Activated CD4-positive, alpha-beta memory T cell treated with anti-CD3 and anti-CD28 coated beads for 36 hours (primary cell): ENCODE measurements around the gene HDAC5. TPM values are rescaled to one million over a fixed set of nuclear protein-coding genes. Genes with fewer than 3 reads are reported as not detected.

ENCODE experiments used
- CTCF ChIA-PET: fragments of 350-600 bp; sonication (Branson Sonifier 250); formaldehyde crosslinking; loops from one replicate; lab custom pipeline; 2021; ENCODE audit warnings: antibody characterized with exemption, inconsistent platforms; lab: Charles Lee
- POLR2A ChIA-PET: fragments of 350-600 bp; sonication (Branson Sonifier 250); formaldehyde crosslinking; loops from one replicate; lab custom pipeline; 2021; ENCODE audit warnings: antibody characterized with exemption; lab: Charles Lee
- DNase-seq: peaks from one replicate; pipeline ENCODE4 v3.0.0-alpha.2; 2020
- H3K27ac Mint-ChIP-seq: one replicate; pipeline ENCODE4 v1.8.0; 2021; ENCODE audit warnings: mixed read lengths
- H3K27me3 Mint-ChIP-seq: one replicate; pipeline ENCODE4 v1.8.0; 2021; ENCODE audit warnings: mixed read lengths
- H3K36me3 Mint-ChIP-seq: one replicate; pipeline ENCODE4 v1.8.0; 2021; ENCODE audit warnings: mixed read lengths
- H3K4me1 Mint-ChIP-seq: one replicate; pipeline ENCODE4 v1.8.0; 2021; ENCODE audit warnings: low read depth, mixed read lengths
- H3K4me3 Mint-ChIP-seq: one replicate; pipeline ENCODE4 v1.8.0; 2021; ENCODE audit warnings: mild to moderate bottlenecking, mixed read lengths
- H3K9me3 Mint-ChIP-seq: one replicate; pipeline ENCODE4 v1.8.0; 2021; ENCODE audit warnings: mixed read lengths
- intact Hi-C: fragments of 100-400 bp; cut with micrococcal nuclease; formaldehyde crosslinking; loops from one replicate; pipeline ENCODE4 v1.15.1; 2023
- total RNA-seq, 2 experiments: library from RNA; stranded (reverse); gene quantifications; one replicate each; pipeline ENCODE4 v1.2.3, GENCODE V29; 2021

HDAC5 gene
- total RNA-seq, 2 experiments from 2014 or later, result 18.0 to 19.0 TPM

DNA sequence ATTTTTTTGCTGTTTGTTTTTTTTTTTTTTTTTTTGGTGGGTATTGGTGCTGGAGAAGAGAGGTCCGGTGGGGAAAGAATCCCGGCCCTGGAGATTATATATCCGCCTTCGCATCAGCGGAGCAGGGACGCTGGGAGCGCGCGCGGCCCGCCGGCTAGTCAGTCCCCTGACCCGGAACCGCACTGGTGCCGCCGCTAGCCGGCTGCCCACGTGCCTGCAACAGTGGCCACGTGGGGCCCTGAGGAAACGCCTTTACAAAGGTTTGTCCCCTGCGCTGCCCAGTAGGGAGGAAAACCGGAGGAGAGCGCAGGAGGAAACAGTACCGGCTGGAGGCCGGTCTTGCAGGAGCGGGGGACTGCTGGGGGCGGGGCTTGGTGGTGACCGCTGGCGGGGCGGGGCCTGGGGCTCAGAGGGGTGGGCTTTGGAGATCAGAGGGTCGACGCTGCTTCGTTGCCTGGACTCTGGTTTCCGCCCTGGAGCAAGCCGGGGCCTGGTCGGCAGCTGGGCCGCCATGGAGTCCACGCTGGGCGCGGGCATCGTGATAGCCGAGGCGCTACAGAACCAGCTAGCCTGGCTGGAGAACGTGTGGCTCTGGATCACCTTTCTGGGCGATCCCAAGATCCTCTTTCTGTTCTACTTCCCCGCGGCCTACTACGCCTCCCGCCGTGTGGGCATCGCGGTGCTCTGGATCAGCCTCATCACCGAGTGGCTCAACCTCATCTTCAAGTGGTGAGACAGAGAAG lies 52.8 kb downstream of the HDAC5 start, which contains the start of gene G6PC3:
Gene G6PC3, plus strand, starts transcription at position 281 of the 743 bp plus-strand sequence. Its CDS starts 231 bp downstream, at position 512.
- H3K4me1 Mint-ChIP-seq, result peaks cover 30% of the 10 kb centered on the region
- ChIA-PET POLR2A (interaction anchor here (0.6 to 1.4 kb wide), 5 partner anchors 48 to 255 kb away, joined by 3 to 5 read pairs (median 4); partner anchors contain the start of gene HDAC5), CTCF (interaction anchor here (1.1 kb wide), 2 partner anchors 53 to 280 kb away, joined by 3 to 4 read pairs; partner anchors contain the start of gene HDAC5)

DNA sequence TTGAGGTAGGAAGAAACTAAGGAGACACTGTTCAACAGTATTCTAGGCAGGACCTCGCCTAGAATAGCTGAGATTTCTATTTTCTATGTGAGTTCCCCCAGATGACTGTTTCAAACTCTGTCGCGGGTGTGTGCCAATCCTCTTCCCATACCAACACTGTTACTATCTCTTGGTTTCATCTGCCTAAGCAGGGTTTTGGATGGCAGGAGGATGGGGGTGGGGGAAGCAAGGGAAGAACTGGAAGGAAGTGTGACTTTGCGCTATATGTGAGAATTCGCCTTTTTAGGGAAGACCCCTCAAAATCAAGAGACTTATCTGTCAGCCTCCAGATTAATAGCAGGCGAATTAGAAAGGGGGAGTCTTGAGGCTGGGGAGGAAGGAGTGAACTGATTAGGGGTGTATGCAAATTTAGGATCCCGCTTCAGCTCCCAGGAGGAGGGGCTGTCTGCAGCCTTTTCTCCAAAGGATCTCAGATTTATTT lies 53.4 kb downstream of the HDAC5 start:
- Mint-ChIP-seq H3K27ac (peak overlapping the region; percentile 95), H3K9me3 (no peaks in the 10 kb centered on the region), H3K4me1 (peaks cover 36% of the 10 kb centered on the region), H3K4me3 (peak overlapping the region; percentile 97), H3K27me3 (no peaks in the 10 kb centered on the region), H3K36me3 (peaks cover 5% of the 10 kb centered on the region)
- DNase-seq, result peak; percentile 19
- intact Hi-C loops, result loop anchor here (2.0 kb wide), 2 partner anchors 53 to 55 kb away; partner anchors contain the start of genes HDAC5 and TMEM101
- ChIA-PET CTCF (no interaction called here), POLR2A (interaction anchor here (0.6 to 1.1 kb wide), 3 partner anchors 48 to 254 kb away, joined by 3 to 4 read pairs (median 4); no protein-coding TSS in a partner anchor)

More for the DNA sequence above, 52.8 kb downstream of the HDAC5 start, which contains the start of gene G6PC3:
- H3K36me3 Mint-ChIP-seq, result peaks cover 2% of the 10 kb centered on the region
- no peaks in the 10 kb centered on the region for H3K9me3 Mint-ChIP-seq
- H3K27me3 Mint-ChIP-seq, result no peaks in the 10 kb centered on the region
- peak within 1 kb of the TSS; percentile 95 for H3K27ac Mint-ChIP-seq
- peak within 1 kb of the TSS; percentile 97 for H3K4me3 Mint-ChIP-seq
- intact Hi-C loops, result loop anchor here (2.0 kb wide), 2 partner anchors 52 to 56 kb away; partner anchors contain the start of genes HDAC5 and TMEM101
- peak; percentile 95 for DNase-seq

DNA sequence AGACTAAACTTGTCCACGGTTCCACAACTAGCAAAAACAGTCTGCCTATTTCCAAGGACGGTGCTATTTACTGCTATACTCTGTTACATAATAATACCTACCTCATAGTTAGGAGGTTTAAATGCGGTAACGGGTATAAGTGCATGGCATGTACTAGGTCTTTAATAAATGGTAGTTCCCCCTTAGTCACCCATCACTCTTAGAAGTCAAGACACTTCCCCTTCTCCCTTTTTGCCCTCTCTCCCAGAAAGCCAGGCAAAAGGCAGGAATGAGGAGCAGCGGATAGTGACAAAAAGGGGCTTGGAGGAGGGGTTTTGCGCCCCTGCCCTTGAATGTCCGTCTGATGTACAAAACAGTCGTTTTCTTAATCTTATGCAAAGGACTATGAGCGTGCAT lies 55.9 kb downstream of the HDAC5 start:
- intact Hi-C loops, result loop anchor here (2.0 kb wide), 1 partner anchor 61 kb away; no protein-coding TSS in a partner anchor
- no peak for DNase-seq
- Mint-ChIP-seq H3K27ac (peak overlapping the region; percentile 56), H3K4me1 (peaks cover 54% of the 10 kb centered on the region), H3K36me3 (peaks cover 16% of the 10 kb centered on the region), H3K4me3 (no peak overlapping the region), H3K9me3 (no peaks in the 10 kb centered on the region), H3K27me3 (no peaks in the 10 kb centered on the region)
- ChIA-PET POLR2A (interaction anchor here (1.2 kb wide), 1 partner anchor 53 kb away, joined by 3 read pairs; the partner anchor contains the start of gene TMEM101), CTCF (no interaction called here)

DNA sequence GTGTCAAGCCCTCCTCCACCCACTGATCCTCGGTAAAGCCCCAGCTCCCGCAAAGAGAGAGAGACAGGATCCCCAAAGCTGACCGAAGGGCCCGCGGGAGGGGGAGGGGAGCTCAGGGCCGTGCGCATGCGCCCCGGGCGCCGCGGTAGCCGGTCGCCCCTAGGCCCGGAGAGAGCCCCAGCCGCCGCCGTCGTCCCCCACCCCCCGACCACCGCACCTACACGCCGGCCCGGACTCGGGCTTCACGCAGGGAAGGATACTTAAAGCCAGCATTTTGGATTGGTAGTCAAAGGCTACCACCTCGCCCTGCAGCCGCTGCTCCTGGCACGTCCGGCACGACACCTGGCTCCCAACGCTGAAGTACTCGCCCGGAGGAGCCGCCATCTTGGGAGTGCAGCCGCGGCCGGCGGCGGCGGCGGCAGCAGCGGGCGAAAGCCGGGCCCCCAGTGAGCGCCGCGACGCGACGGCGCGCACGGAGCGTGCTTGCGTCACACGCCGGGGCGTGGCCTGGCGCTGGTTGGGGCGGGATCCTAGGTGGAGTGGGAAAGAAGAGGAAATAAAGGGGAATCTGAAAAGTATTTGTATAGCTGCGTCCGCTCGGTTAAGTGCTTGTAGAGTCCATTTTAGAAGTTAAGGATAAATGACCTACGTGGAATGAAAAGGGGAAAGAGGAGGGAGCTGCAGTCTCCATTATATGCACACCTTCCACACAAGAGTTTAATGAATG lies 57.1 kb downstream of the HDAC5 start, which contains the start of gene LSM12:
Gene LSM12, minus strand, starts transcription at position 468 of the 727 bp plus-strand sequence. Its CDS starts 84 bp downstream, at position 384.
- intact Hi-C loops, result loop anchor here (1.0 to 2.0 kb wide), 3 partner anchors 60 to 120 kb away; partner anchors contain the start of genes HROB and TMUB2
- no peaks in the 10 kb centered on the region for H3K9me3 Mint-ChIP-seq
- peak within 1 kb of the TSS; percentile 90 for H3K4me3 Mint-ChIP-seq
- peaks cover 25% of the 10 kb centered on the region for H3K36me3 Mint-ChIP-seq
- peak within 1 kb of the TSS; percentile 87 for H3K27ac Mint-ChIP-seq
- ChIA-PET POLR2A (interaction anchor here (0.6 to 1.5 kb wide), 6 partner anchors 9 to 120 kb away, joined by 3 to 9 read pairs (median 3); partner anchors contain the start of genes HDAC5, TMEM101 and TMUB2), CTCF (interaction anchor here (0.7 to 1.6 kb wide), 4 partner anchors 17 to 258 kb away, joined by 3 to 5 read pairs (median 3); partner anchors contain the start of gene HDAC5)
- no peaks in the 10 kb centered on the region for H3K27me3 Mint-ChIP-seq
- H3K4me1 Mint-ChIP-seq, result peaks cover 54% of the 10 kb centered on the region
- peak; percentile 94 for DNase-seq

DNA sequence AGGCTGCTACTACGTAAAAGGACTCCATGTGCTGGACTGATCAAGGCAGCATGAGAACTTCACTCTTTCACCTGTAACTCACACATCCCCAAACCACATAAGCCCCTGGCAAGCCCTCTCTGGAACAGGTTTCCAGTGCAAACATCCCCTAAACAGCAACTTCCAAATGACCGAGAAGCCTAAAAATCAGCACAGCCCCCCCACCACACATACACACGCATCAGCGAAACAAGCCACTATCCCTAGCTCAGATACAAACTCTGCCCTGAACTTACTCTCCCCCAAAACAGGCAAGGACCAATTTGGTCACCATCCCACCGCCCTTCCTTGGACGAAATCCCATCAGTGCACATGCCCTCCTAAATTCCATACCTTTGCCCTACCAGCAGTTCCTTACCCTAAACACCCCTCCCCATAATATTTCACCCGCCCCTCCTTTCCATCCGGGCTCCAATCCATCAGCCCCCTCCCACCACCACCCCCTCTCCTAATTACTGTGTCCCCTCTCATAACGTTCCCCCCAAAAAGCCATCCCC lies 57.7 kb downstream of the HDAC5 start:
- H3K27me3 Mint-ChIP-seq, result no peaks in the 10 kb centered on the region
- no peaks in the 10 kb centered on the region for H3K9me3 Mint-ChIP-seq
- intact Hi-C loops, result loop anchor here (1.0 to 2.0 kb wide), 3 partner anchors 59 to 121 kb away; partner anchors contain the start of genes HROB and TMUB2
- H3K4me1 Mint-ChIP-seq, result peaks cover 54% of the 10 kb centered on the region
- CTCF ChIA-PET, result interaction anchor here (0.7 to 1.6 kb wide), 4 partner anchors 18 to 258 kb away, joined by 3 to 5 read pairs (median 3); partner anchors contain the start of gene HDAC5
- peak; percentile 23 for DNase-seq
- peaks cover 29% of the 10 kb centered on the region for H3K36me3 Mint-ChIP-seq
- peak overlapping the region; percentile 90 for H3K4me3 Mint-ChIP-seq
- peak overlapping the region; percentile 87 for H3K27ac Mint-ChIP-seq
- POLR2A ChIA-PET, result interaction anchor here (0.6 to 1.5 kb wide), 4 partner anchors 8 to 121 kb away, joined by 3 to 9 read pairs (median 3); partner anchors contain the start of gene TMUB2

DNA sequence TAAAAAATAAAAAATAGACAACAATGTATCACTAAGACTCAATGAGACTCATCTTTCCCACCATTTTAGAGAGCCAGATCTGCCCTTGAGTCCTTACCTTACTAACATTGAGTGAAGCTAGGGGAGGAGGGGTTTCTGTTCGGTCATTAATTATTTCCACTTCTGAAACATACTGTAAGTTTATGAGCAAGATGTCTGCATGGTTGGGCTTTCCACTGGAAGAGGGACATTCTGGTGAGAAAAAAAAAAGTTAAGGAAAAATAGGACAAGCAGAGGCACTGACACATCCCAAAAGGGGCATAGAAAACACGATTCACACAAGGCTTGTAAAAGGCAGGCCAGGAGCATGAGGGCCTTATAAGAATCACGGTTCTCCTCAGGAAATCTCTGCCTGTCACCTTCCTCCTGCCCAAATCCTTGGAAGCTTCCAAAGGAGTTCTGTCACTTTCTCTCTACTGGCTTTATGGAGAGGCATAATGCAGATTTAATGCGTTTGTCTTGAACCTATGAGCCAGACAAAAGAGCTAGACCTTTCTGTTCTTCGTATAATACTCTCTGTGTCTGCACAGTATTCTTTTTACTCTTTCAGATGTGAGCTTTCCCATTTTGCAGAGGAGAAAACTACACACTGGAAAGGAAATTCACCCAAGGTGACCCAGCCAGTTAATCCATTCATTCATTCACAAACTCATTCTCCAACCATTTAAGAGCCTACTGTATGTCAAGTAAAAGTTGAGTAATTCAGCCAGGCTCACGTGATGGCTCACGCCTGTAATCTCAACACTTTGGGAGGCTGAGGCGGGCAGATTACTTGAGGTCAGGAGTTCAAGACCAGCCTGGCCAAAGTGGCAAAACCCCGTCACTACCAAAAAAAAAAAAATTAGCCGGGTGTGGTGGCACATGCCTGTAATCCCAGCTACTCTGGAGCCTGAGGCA lies 59.5 kb downstream of the HDAC5 start:
- intact Hi-C loops, result no loop called here
- Mint-ChIP-seq H3K4me3 (peak overlapping the region; percentile 13), H3K9me3 (no peaks in the 10 kb centered on the region), H3K27ac (peak overlapping the region; percentile 67), H3K27me3 (no peaks in the 10 kb centered on the region), H3K4me1 (peaks cover 59% of the 10 kb centered on the region), H3K36me3 (peaks cover 42% of the 10 kb centered on the region)
- CTCF ChIA-PET, result interaction anchor here (0.6 to 1.1 kb wide), 3 partner anchors 22 to 985 kb away, joined by 3 to 5 read pairs (median 3); no protein-coding TSS in a partner anchor
- DNase-seq, result no peak
- POLR2A ChIA-PET, result no interaction called here

DNA sequence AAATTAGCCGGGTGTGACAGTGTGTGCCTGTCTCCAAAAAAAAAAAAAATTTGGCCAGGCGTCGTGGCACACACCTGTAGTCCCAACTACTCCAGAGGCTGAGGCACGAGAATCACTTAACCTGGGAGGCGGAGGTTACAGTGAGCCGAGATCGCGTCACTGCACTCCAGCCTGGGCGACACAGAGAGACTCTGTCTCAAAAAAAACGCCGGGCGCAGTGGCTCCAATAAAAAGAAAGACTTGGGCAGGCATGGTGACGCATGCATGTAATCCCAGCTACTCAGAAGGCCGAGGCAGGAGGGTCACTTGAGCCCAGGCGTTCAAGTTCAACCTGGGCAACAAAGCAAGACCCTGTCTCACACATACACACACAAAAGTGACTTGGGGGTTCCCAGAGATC lies 60.6 kb downstream of the HDAC5 start:
- ChIA-PET POLR2A (no interaction called here), CTCF (no interaction called here)
- intact Hi-C loops, result no loop called here
- H3K27ac Mint-ChIP-seq, result no peak overlapping the region
- peaks cover 47% of the 10 kb centered on the region for H3K36me3 Mint-ChIP-seq
- H3K9me3 Mint-ChIP-seq, result no peaks in the 10 kb centered on the region
- H3K4me1 Mint-ChIP-seq, result peaks cover 60% of the 10 kb centered on the region
- H3K4me3 Mint-ChIP-seq, result no peak overlapping the region
- no peak for DNase-seq
- H3K27me3 Mint-ChIP-seq, result no peaks in the 10 kb centered on the region

DNA sequence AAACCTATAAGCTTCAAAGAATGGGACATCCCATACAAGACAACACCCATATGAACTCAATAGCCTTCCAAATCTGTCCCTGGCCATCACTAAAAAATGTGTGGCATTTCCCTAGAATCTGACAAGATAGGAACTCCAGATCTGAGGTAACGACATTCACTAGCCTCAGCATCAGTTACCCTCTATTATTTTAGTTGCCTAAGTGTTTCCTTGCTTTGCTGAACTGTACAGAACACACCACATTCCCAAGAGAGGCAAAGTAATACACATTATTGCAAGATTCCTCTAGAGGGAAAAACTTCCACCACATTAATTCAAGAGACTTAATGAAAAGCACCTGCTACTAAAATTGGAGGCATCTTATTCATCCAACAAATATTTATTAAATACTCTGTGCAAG lies 62.0 kb downstream of the HDAC5 start:
- no peak for DNase-seq
- Mint-ChIP-seq H3K9me3 (no peaks in the 10 kb centered on the region), H3K4me1 (peaks cover 51% of the 10 kb centered on the region), H3K36me3 (peaks cover 47% of the 10 kb centered on the region), H3K27ac (no peak overlapping the region), H3K27me3 (no peaks in the 10 kb centered on the region), H3K4me3 (no peak overlapping the region)
- CTCF ChIA-PET, result interaction anchor here (1.3 kb wide), 1 partner anchor 181 kb away, joined by 4 read pairs; no protein-coding TSS in a partner anchor
- intact Hi-C loops, result no loop called here
- POLR2A ChIA-PET, result no interaction called here

DNA sequence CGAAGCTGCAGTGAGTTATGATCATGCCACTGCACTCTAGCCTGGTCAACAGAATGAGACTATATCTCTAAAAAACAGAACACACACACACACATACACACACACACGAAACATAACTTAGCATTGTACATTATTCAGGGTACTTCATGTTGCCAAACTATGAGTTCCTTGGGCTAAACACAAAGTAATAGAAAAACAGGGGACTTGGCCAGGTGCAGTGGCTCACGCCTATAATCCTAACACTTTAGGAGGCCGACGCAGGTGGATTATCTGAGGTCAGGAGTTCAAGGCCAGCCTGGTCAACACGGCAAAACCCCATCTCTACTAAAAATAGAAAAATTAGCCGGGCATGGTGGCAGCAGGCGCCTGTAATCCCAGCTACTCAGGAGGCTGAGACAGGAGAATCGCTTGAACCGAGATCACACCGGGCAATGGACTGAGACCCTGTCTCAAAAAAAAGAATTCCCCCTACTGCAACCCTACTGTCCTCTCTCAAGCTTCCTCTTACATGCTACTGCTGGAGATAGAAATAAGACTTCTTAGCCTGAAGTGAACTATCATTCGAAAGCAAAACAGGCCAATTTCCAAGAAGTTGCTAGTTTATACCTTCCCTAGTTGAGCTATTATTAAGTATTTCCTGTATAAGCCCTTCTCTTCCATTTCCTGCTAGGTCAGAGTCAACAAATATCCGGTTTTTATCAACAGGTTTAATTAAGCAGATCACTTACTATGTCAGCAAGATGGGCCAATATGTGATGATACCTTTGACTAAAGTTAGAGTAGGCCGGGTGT lies 64.1 kb downstream of the HDAC5 start:
- DNase-seq, result no peak
- POLR2A ChIA-PET, result interaction anchor here (0.6 kb wide), 2 partner anchors 66 to 126 kb away, joined by 3 to 5 read pairs; no protein-coding TSS in a partner anchor
- CTCF ChIA-PET, result interaction anchor here (0.8 kb wide), 1 partner anchor 15 kb away, joined by 3 read pairs; no protein-coding TSS in a partner anchor
- intact Hi-C loops, result no loop called here
- H3K27ac Mint-ChIP-seq, result peak overlapping the region; percentile 64
- H3K27me3 Mint-ChIP-seq, result no peaks in the 10 kb centered on the region
- H3K4me1 Mint-ChIP-seq, result peaks cover 39% of the 10 kb centered on the region
- H3K36me3 Mint-ChIP-seq, result peaks cover 46% of the 10 kb centered on the region
- H3K9me3 Mint-ChIP-seq, result no peaks in the 10 kb centered on the region
- H3K4me3 Mint-ChIP-seq, result no peak overlapping the region
